Measurements from ENCODE around the gene NAT10.
A peak's percentile ranks its signal among the peaks of the same experiment; 100 is the strongest.
"Not testable (repeated sequence)": the region's sequence is repeated elsewhere in the genome, so short reads cannot be mapped to it uniquely, and the experiment has no call there.

NAT10 gene

GRCh38 chr11:34169686-34170085 lies 64.3 kb downstream of the NAT10 start:
- no peak for DNase-seq

GRCh38 chr11:34173050-34173449 lies 67.6 kb downstream of the NAT10 start:
- no peak for DNase-seq

- DNase-seq: no peak
These were observed 69.1 kb downstream of the NAT10 start for GRCh38 chr11:34174412-34175041.

- no peak for DNase-seq
These were observed 70.0 kb downstream of the NAT10 start for GRCh38 chr11:34175284-34176019.

DNA sequence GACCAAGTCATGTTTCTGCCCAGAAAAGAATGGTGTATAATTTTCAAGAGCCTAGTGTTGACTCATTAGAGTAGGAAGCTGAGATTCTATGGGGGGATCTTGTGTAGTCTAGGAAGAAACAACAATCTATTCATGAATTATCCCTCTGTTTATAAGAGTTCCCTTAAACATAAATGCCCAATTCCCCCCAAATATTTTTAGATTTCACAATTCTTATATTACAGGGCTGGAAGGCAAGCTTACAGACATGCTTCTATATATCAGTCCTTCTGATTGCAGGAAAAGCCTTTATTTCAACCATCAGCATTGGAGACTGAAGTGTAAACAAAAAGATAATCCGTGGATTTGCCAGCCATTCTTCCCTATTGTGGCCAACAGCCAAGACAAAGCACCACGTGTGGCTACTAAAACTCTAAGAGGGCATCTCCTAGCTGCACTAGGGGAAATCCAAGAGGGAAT lies 71.4 kb downstream of the NAT10 start:
- no peak for DNase-seq

GRCh38 chr11:34178209-34178821 lies 72.9 kb downstream of the NAT10 start:
- no peak for DNase-seq

GRCh38 chr11:34179026-34179675 lies 73.7 kb downstream of the NAT10 start:
- DNase-seq: no peak

- no peak for DNase-seq
These were observed 74.8 kb downstream of the NAT10 start for GRCh38 chr11:34180040-34180813.

DNA sequence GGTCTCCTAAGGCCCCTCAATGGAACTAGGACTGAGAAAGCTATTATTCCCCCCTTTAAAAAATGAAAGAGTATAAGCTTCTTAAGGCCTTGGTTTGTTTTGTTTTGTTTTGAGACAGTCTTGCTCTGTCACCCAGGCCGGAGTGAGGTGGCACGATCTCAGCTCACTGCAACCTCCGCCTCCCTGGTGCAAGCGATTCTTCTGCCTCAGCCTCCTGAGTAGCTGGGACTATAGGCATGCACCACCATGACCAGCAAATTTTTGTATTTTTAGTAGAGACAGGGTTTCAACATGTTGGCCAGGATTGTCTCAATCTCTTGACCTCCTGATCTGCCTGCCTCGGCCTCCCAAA lies 75.4 kb downstream of the NAT10 start:
- DNase-seq: not testable (repeated sequence)

DNA sequence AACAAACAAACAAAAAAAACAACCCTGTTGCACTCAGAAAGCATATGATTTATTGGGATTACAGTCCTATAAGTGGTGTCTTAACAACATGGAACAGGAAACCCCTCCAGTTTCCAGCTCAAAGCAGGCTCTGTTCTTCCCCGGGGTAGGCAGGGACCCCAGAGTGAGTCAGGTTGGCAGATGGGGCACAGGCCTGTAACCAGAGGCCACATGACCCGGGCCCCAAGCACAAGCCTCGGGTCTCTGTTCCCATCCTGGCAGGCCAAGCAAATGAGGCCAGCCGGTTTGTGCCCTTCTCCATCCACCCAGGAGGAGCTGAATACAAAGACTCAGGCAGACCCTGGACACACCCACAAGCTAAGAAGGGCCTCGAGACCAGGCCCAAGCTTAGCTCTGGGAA lies 75.8 kb downstream of the NAT10 start:
- no peak for DNase-seq

DNA sequence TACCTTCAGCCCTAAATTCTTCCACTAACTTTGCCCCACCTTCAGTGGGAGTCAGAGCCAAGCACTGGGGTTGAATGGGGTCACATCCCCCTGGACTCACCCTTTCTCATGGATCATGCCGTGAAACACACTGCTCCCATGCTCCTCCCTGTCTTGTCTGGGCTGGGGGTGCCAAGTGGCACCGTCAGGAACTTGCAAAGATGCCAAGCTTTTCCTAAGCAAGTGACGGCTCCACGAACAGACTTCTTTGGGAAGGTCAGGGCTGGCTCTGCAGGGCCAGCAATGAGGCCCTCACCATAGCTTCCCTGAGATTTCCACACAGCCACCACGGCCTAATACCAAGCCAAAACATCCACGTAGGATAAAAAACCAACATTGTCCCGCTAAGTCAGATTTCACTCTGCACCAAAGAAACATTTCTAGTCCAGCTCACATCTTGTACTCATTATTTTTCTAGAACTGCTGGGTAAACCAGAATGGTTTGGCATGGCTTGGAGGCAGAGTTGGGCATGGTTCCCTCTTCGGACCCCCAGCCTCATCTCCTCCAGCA lies 76.5 kb downstream of the NAT10 start:
- DNase-seq: no peak

DNA sequence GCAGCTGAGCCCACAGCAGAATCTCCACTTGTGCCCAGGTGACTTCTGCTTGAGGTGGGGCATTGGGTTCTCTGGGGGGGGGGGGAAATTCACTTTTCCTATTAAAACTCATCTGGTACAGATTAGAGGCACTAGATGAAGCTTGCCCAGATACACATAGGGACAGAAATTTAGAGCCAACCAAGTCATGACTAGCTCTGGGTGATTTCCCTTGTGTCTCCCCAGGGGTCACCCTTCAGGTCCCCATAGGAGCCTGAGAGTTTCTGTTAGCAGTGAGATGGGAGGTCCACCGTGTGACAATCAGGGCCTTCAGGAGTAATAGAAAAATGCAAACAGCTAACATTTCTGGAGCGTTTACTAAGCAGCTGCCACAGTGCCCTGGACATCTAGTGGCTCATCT lies 77.0 kb downstream of the NAT10 start:
- DNase-seq: no peak

DNA sequence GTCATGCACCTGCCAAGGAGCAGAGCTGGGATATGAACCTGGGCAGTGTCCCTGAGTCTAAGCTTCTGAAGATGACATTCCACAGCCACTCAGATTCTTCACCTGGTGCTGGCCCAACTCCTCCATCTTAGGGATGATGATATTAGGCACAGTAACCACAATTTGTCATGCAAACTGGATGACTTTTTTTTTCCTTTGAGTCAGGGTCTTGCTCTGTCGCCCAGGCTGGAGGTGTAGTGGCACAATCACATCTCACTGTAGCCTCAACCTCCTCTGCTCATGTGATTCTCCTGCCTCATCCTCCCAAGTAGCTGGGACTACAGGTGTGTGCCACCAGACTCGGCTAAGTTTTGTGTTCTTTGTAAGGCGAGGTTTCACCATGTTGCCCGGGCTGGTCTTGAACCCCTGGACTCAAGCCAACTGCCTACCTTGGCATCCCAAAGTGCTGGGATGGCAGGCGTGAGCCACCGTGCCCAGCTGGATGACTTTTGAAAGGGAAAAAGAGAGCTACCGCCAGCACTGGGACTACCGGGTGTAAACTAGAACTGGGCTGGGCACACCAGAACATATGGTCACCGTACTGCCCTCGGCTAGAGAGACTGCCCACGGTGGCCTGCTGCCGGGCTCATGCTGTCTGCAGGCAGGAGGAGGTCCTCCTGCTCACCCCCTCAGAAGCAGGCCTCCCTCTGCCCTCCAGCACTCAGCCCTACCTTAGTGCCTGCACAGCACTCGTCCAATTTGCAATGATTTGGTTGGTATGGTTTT lies 77.7 kb downstream of the NAT10 start:
- no peak for DNase-seq

DNA sequence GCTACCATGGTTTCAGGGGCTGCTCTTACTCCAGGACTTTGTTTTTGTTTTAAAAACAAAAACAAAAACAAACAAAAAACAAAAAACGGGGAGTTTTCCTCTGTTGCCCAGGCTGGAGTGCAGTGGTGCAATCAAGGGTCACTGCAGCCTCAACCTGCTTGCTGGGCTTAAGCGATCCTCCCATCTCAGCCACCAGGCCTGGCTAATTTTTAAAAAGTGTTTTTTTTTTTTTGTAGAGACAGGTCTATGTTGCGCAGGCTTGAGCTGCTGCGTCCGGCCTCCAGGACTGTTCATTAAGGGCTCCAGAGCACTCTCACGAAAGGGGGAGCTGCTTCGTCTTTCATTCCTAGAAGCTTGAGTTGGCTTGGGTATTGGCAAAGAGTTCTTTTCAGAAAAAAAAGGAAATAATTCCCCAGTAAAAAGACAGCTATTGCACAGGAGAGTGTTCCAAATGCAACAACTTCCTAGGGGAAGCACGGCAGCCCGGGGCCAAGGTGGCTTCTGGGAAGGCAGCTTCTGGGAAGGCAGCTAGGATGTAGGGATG lies 78.5 kb downstream of the NAT10 start:
- no peak for DNase-seq

- no peak for DNase-seq
These were observed 79.1 kb downstream of the NAT10 start for GRCh38 chr11:34184505-34185015.

- DNase-seq: peak; percentile 31
These were observed 80.8 kb downstream of the NAT10 start for GRCh38 chr11:34185926-34186841.

DNA sequence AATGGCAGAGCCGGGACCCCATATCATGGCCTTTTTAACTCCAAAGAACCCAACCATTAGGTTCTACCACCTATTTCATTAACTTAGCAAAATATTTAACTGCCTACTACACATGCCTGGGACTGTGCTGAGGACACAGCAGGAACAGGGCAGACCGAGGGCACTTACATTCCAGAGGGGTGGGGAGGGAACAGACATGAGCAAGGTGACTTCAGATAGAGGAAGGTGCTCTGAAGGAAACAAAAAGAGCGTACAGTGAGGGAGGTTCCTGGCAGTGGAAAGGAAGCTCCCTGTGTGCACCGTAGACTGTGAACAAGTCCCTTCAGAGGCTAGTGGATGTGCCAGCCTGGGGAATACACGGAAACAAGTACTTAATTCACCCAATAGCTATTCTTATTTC lies 82.8 kb downstream of the NAT10 start:
- DNase-seq: no peak

- no peak for DNase-seq
These were observed 83.8 kb downstream of the NAT10 start for GRCh38 chr11:34189191-34189590.

GRCh38 chr11:34190192-34191139 lies 85.0 kb downstream of the NAT10 start:
- DNase-seq: no peak
